H9 (cell line): ENCODE results near the gene ATF7. TPM values are rescaled to one million over a fixed set of nuclear protein-coding genes. Genes with fewer than 3 reads are reported as not detected.

Source experiments
- DNase-seq: peaks from one replicate; pipeline ENCODE4 v3.0.0-alpha.2; 2017
- H2AFZ ChIP-seq: one replicate; pipeline ENCODE4 v1.6.1; 2013; ENCODE audit warnings: mild to moderate bottlenecking, low read length, control low read depth, moderate library complexity
- H2AK5ac ChIP-seq: 2 replicates; pipeline ENCODE4 v1.6.1; 2013; ENCODE audit warnings: low read length, control low read depth, mixed read lengths; ENCODE audit not compliant: insufficient read length
- H2BK120ac ChIP-seq: one replicate; pipeline ENCODE4 v1.6.1; 2013; ENCODE audit warnings: low read depth, mild to moderate bottlenecking, low read length, control low read depth, inconsistent platforms; ENCODE audit not compliant: poor library complexity, severe bottlenecking
- H2BK12ac ChIP-seq: 2 replicates; pipeline ENCODE4 v1.6.1; 2013; ENCODE audit warnings: low read length, control low read depth, mixed read lengths, low read depth; ENCODE audit not compliant: insufficient read length
- H2BK15ac ChIP-seq: 2 replicates; pipeline ENCODE4 v1.6.1; 2013; ENCODE audit warnings: low read depth, low read length, control low read depth
- H2BK20ac ChIP-seq: one replicate; pipeline ENCODE4 v1.6.1; 2013; ENCODE audit warnings: low read depth, mild to moderate bottlenecking, low read length, control low read depth, inconsistent platforms; ENCODE audit not compliant: poor library complexity, severe bottlenecking
- H2BK5ac ChIP-seq: 2 replicates; pipeline ENCODE4 v1.6.1; 2013; ENCODE audit warnings: low read length, control low read depth, mixed read lengths; ENCODE audit not compliant: insufficient read length
- H3K14ac ChIP-seq: 2 replicates; pipeline ENCODE4 v1.6.1; 2013; ENCODE audit warnings: low read length, control low read depth; ENCODE audit not compliant: insufficient read depth
- H3K18ac ChIP-seq: 2 replicates; pipeline ENCODE4 v1.6.1; 2013; ENCODE audit warnings: low read depth, mild to moderate bottlenecking, mixed read lengths, low read length, control low read depth; ENCODE audit not compliant: insufficient read length
- H3K23ac ChIP-seq: 2 replicates; pipeline ENCODE4 v1.6.1; 2013; ENCODE audit warnings: low read length, control low read depth, mixed read lengths, low read depth; ENCODE audit not compliant: insufficient read length
- H3K23me2 ChIP-seq: 2 replicates; pipeline ENCODE4 v1.6.1; 2013; ENCODE audit warnings: low read depth, mild to moderate bottlenecking, mixed read lengths, low read length, control low read depth; ENCODE audit not compliant: insufficient read length, poor library complexity, severe bottlenecking
- H3K27ac ChIP-seq: 2 replicates; pipeline ENCODE4 v1.5.1; 2013; ENCODE audit warnings: low read length, control low read depth, mixed read lengths, low read depth; ENCODE audit not compliant: insufficient read length
- H3K27me3 ChIP-seq: 2 replicates; pipeline ENCODE4 v1.6.1; 2013; ENCODE audit warnings: low read length, control low read depth, inconsistent platforms; ENCODE audit not compliant: insufficient read depth
- H3K4ac ChIP-seq: 2 replicates; pipeline ENCODE4 v1.6.1; 2013; ENCODE audit warnings: low read depth, mild to moderate bottlenecking, control low read depth, inconsistent platforms, low read length, moderate library complexity
- H3K4me1 ChIP-seq: 2 replicates; pipeline ENCODE4 v1.6.1; 2013; ENCODE audit warnings: low read length, control low read depth, inconsistent platforms; ENCODE audit not compliant: insufficient read depth
- H3K4me2 ChIP-seq: 2 replicates; pipeline ENCODE4 v1.6.1; 2013; ENCODE audit warnings: low read length, control low read depth, mixed read lengths; ENCODE audit not compliant: insufficient read length, insufficient read depth
- H3K56ac ChIP-seq: 2 replicates; pipeline ENCODE4 v1.6.1; 2013; ENCODE audit warnings: low read depth, mild to moderate bottlenecking, mixed read lengths, low read length, control low read depth; ENCODE audit not compliant: insufficient read length
- H3K79me1 ChIP-seq: 2 replicates; pipeline ENCODE4 v1.6.1; 2013; ENCODE audit warnings: low read depth, mild to moderate bottlenecking, moderate library complexity, low read length, control low read depth, inconsistent platforms; ENCODE audit not compliant: insufficient read depth, poor library complexity, severe bottlenecking
- H3K79me2 ChIP-seq: 2 replicates; pipeline ENCODE4 v1.6.1; 2013; ENCODE audit warnings: low read length, control low read depth, inconsistent platforms; ENCODE audit not compliant: insufficient read depth
- H3K9ac ChIP-seq: 2 replicates; pipeline ENCODE4 v1.6.1; 2013; ENCODE audit warnings: low read length, control low read depth, mixed read lengths; ENCODE audit not compliant: insufficient read length; ENCODE audit errors: extremely low read depth
- H3K9me3 ChIP-seq: one replicate; pipeline ENCODE4 v1.6.1; 2013; ENCODE audit warnings: low read depth, low read length, inconsistent platforms; ENCODE audit not compliant: control insufficient read depth
- H3T11ph ChIP-seq: one replicate; pipeline ENCODE4 v1.6.1; 2013; ENCODE audit warnings: mild to moderate bottlenecking, low read length, control low read depth, inconsistent platforms
- H4K20me1 ChIP-seq: one replicate; pipeline ENCODE4 v1.6.1; 2013; ENCODE audit not compliant: control insufficient read depth, insufficient read length, insufficient read depth
- H4K5ac ChIP-seq: 2 replicates; pipeline ENCODE4 v1.6.1; 2013; ENCODE audit warnings: low read depth, mild to moderate bottlenecking, mixed read lengths, low read length, control low read depth; ENCODE audit not compliant: insufficient read length
- H4K8ac ChIP-seq: replicated peaks from 2 replicates; pipeline ENCODE4 v1.6.1; 2013; ENCODE audit warnings: low read length, control low read depth, mixed read lengths, low read depth; ENCODE audit not compliant: insufficient read length
- H4K91ac ChIP-seq: 2 replicates; pipeline ENCODE4 v1.6.1; 2013; ENCODE audit warnings: low read depth, mild to moderate bottlenecking, moderate library complexity, mixed read lengths, low read length, control low read depth; ENCODE audit not compliant: insufficient read length
- H3K27ac Mint-ChIP-seq, 3 experiments: 2 replicates in 2 of 3; 3 replicates in 1 of 3; pipeline ENCODE4 v1.8.0; 2020 to 2021; ENCODE audit warnings: mixed read lengths in 3 of 3, mild to moderate bottlenecking in 1 of 3, moderate library complexity in 1 of 3
- H3K27me3 Mint-ChIP-seq: 2 replicates; pipeline ENCODE4 v1.8.0; 2021; ENCODE audit warnings: low read depth, mild to moderate bottlenecking, moderate library complexity, mixed read lengths
- H3K36me3 Mint-ChIP-seq, 3 experiments: 2 replicates in 2 of 3; 3 replicates in 1 of 3; pipeline ENCODE4 v1.8.0; 2020 to 2021; ENCODE audit warnings: low read depth in 3 of 3, mixed read lengths in 3 of 3; ENCODE audit not compliant: insufficient read depth in 1 of 3
- H3K4me1 Mint-ChIP-seq, 2 experiments: 2 replicates each; pipeline ENCODE4 v1.8.0; 2020; ENCODE audit warnings: mixed read lengths in 2 of 2
- H3K4me3 Mint-ChIP-seq, 2 experiments: 2 replicates in 1 of 2; 3 replicates in 1 of 2; pipeline ENCODE4 v1.8.0; 2020 to 2021; ENCODE audit warnings: mild to moderate bottlenecking in 2 of 2, mixed read lengths in 2 of 2, moderate library complexity in 1 of 2
- H3K9me3 Mint-ChIP-seq, 2 experiments: 2 replicates in 1 of 2; 3 replicates in 1 of 2; pipeline ENCODE4 v1.8.0; 2020; ENCODE audit warnings: mild to moderate bottlenecking in 2 of 2, mixed read lengths in 2 of 2, moderate library complexity in 1 of 2
- WGBS: extraction: QIAGEN DNeasy Blood & Tissue Kit; methylation state at CpG from one replicate; pipeline ENCODE4 v1.1.7; 2013; ENCODE audit warnings: missing lambda C conversion rate, low lambda C conversion rate, mixed read lengths; ENCODE audit not compliant: insufficient read length; ENCODE audit errors: extremely low coverage; 5-methylcytosine and 5-hydroxymethylcytosine counted together
- total RNA-seq: library from RNA; stranded (reverse); gene quantifications from 2 replicates; pipeline ENCODE4 v1.2.1, GENCODE V29; 2021
- TF ChIP-seq, protein P1 (sequence below): fragments of 200-600 bp; sonication (generic); conservative IDR thresholded peaks from 3 replicates; pipeline ENCODE4 v1.8.0; 2021; ENCODE audit warnings: antibody characterized with exemption, mild to moderate bottlenecking

ATF7 gene
- total RNA-seq, 1 experiment from 2014 or later, result 17.7 TPM

DNA sequence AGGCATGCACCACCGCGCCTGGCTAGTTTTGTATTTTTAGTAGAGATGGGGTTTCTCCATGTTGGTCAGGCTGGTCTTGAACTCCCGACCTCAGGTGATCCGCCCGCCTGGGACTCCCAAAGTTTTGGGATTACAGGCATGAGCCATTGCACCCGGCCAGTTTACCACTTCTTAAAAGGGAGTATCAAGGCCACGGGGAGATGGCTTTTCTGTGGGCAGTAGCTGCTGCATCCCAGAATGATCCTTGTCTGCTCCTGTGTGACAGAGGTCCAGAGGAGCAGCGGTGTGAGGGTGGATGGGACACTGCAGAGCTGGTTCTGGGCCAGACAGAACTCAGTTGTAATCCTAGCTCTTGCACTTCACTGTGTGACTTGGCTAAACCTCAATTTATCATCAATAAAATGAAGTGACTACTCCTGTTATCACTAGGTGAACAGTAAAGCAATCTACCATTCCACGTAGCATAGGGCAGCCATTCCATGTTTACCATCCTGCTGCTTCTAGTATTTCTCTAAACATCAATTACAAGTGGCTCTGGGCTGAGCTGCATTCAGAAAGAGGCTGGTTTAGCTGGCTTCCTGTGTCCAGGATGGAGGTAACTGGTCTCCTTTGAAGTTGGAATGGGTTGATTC lies 115.9 kb downstream of the ATF7 start:
- no CpG with 5 or more reads among the region's 9 CpGs for WGBS
- H3K27ac Mint-ChIP-seq, result no peak overlapping the region

More for the DNA sequence above, 115.9 kb downstream of the ATF7 start:
- H3K27me3 Mint-ChIP-seq, result no peaks in the 10 kb centered on the region
- H3K4me2 ChIP-seq, result no peak overlapping the region
- H4K5ac ChIP-seq, result no peak overlapping the region
- no peak overlapping the region for H2BK12ac ChIP-seq
- H4K8ac ChIP-seq, result no peak overlapping the region
- no peak overlapping the region for H3K56ac ChIP-seq
- no peaks in the 10 kb centered on the region for H3K23me2 ChIP-seq
- H3K27ac ChIP-seq, result no peak overlapping the region
- H3K9ac ChIP-seq, result no peak overlapping the region
- DNase-seq, result no peak
- H4K20me1 ChIP-seq, result no peaks in the 10 kb centered on the region
- no peak overlapping the region for H3T11ph ChIP-seq
- H2AFZ ChIP-seq, result no peak overlapping the region
- no peak overlapping the region for H3K4ac ChIP-seq
- no peak overlapping the region for H3K14ac ChIP-seq
- H3K23ac ChIP-seq, result no peak overlapping the region
- no peak overlapping the region for H2BK20ac ChIP-seq
- H2AK5ac ChIP-seq, result no peak overlapping the region
- no peaks in the 10 kb centered on the region for H3K27me3 ChIP-seq
- H2BK120ac ChIP-seq, result no peak overlapping the region
- H3K79me1 ChIP-seq, result no peaks in the 10 kb centered on the region
- no peaks in the 10 kb centered on the region for H3K4me1 ChIP-seq
- no peak overlapping the region for H3K4me3 Mint-ChIP-seq
- H3K18ac ChIP-seq, result no peak overlapping the region
- H3K79me2 ChIP-seq, result no peaks in the 10 kb centered on the region
- H4K91ac ChIP-seq, result no peak overlapping the region
- H3K9me3 Mint-ChIP-seq, result no peaks in the 10 kb centered on the region
- no peaks in the 10 kb centered on the region for H3K9me3 ChIP-seq
- TF ChIP-seq, protein P1, sequence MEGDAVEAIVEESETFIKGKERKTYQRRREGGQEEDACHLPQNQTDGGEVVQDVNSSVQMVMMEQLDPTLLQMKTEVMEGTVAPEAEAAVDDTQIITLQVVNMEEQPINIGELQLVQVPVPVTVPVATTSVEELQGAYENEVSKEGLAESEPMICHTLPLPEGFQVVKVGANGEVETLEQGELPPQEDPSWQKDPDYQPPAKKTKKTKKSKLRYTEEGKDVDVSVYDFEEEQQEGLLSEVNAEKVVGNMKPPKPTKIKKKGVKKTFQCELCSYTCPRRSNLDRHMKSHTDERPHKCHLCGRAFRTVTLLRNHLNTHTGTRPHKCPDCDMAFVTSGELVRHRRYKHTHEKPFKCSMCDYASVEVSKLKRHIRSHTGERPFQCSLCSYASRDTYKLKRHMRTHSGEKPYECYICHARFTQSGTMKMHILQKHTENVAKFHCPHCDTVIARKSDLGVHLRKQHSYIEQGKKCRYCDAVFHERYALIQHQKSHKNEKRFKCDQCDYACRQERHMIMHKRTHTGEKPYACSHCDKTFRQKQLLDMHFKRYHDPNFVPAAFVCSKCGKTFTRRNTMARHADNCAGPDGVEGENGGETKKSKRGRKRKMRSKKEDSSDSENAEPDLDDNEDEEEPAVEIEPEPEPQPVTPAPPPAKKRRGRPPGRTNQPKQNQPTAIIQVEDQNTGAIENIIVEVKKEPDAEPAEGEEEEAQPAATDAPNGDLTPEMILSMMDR, result no peak
- peaks cover 5 to 11% of the 10 kb centered on the region in 2 experiments; a peak in 3 of 4 replicates for H3K4me1 Mint-ChIP-seq
- no peak overlapping the region for H2BK15ac ChIP-seq
- H2BK5ac ChIP-seq, result no peak overlapping the region
- H3K36me3 Mint-ChIP-seq, result peaks cover 9 to 26% (median 15%) of the 10 kb centered on the region in 3 experiments; a peak in 6 of 7 replicates
